IgD-negative memory B cell (primary cell): ENCODE measurements around the gene TMEM131. TPM values are rescaled to one million over a fixed set of nuclear protein-coding genes. Genes with fewer than 3 reads are reported as not detected.
A peak's percentile ranks its signal among the peaks of the same experiment; 100 is the strongest.
"Not testable (repeated sequence)": the region's sequence is repeated elsewhere in the genome, so short reads cannot be mapped to it uniquely, and the experiment has no call there.

ENCODE experiments used
- H3K27ac Mint-ChIP-seq, 3 donors: one replicate each; pipeline ENCODE4 v1.8.0; 2020 to 2022; ENCODE audit warnings: mild to moderate bottlenecking in 3 of 3, mixed read lengths in 3 of 3, moderate library complexity in 1 of 3
- H3K27me3 Mint-ChIP-seq: one replicate; pipeline ENCODE4 v1.8.0; 2021; ENCODE audit warnings: mixed read lengths
- H3K36me3 Mint-ChIP-seq: one replicate; pipeline ENCODE4 v1.8.0; 2020; ENCODE audit warnings: mild to moderate bottlenecking, mixed read lengths
- H3K4me1 Mint-ChIP-seq, 3 donors: one replicate each; pipeline ENCODE4 v1.8.0; 2020 to 2022; ENCODE audit warnings: mixed read lengths in 3 of 3, mild to moderate bottlenecking in 1 of 3
- H3K4me3 Mint-ChIP-seq, 4 donors: one replicate each; pipeline ENCODE4 v1.8.0; 2020 to 2022; ENCODE audit warnings: mild to moderate bottlenecking in 4 of 4, mixed read lengths in 4 of 4, moderate library complexity in 3 of 4
- H3K9me3 Mint-ChIP-seq, 3 donors: one replicate each; pipeline ENCODE4 v1.8.0; 2020 to 2021; ENCODE audit warnings: mixed read lengths in 3 of 3, mild to moderate bottlenecking in 1 of 3
- polyA plus RNA-seq: library from polyadenylated mRNA; unstranded; fragments of 300-500 nt; fragmentation: Illumina TruSeq; gene quantifications from one replicate; pipeline ENCODE4 v1.2.3, GENCODE V29; 2021

Gene TMEM131
- polyA plus RNA-seq, 1 donor from 2014 or later: 24.9 TPM

- Mint-ChIP-seq H3K36me3 (no peaks in the 10 kb centered on the region), H3K27me3 (no peaks in the 10 kb centered on the region), H3K4me1 (peaks cover 29 to 37% (median 36%) of the 10 kb centered on the region in 3 donors), H3K9me3 (no peaks in the 10 kb centered on the region), H3K4me3 (peak overlapping the region in 1 of 4 donors; percentile 62), H3K27ac (peak overlapping the region in 1 of 3 donors; percentile 66)
Measured at GRCh38 chr2:98028931-98029717, 33.4 kb upstream of the TMEM131 start.

GRCh38 chr2:98028101-98028561, 32.4 kb upstream of the TMEM131 start:
- H3K4me3 Mint-ChIP-seq: peak overlapping the region; percentile 72 to 85 (median 80)
- no peaks in the 10 kb centered on the region for H3K27me3 Mint-ChIP-seq
- H3K36me3 Mint-ChIP-seq: no peaks in the 10 kb centered on the region
- H3K9me3 Mint-ChIP-seq: no peaks in the 10 kb centered on the region
- H3K27ac Mint-ChIP-seq: peak overlapping the region; percentile 66 to 90 (median 84)
- H3K4me1 Mint-ChIP-seq: peaks cover 27 to 36% (median 33%) of the 10 kb centered on the region in 3 donors

- Mint-ChIP-seq H3K4me1 (peaks cover 29 to 38% (median 36%) of the 10 kb centered on the region in 3 donors), H3K9me3 (peaks cover 0 to 1% (median 0%) of the 10 kb centered on the region in 3 donors), H3K27me3 (no peaks in the 10 kb centered on the region), H3K36me3 (no peaks in the 10 kb centered on the region), H3K27ac (peak overlapping the region; percentile 66 to 90 (median 84)), H3K4me3 (peak overlapping the region; percentile 72 to 85 (median 80))
Measured at GRCh38 chr2:98027538-98027937, 31.8 kb upstream of the TMEM131 start.

DNA sequence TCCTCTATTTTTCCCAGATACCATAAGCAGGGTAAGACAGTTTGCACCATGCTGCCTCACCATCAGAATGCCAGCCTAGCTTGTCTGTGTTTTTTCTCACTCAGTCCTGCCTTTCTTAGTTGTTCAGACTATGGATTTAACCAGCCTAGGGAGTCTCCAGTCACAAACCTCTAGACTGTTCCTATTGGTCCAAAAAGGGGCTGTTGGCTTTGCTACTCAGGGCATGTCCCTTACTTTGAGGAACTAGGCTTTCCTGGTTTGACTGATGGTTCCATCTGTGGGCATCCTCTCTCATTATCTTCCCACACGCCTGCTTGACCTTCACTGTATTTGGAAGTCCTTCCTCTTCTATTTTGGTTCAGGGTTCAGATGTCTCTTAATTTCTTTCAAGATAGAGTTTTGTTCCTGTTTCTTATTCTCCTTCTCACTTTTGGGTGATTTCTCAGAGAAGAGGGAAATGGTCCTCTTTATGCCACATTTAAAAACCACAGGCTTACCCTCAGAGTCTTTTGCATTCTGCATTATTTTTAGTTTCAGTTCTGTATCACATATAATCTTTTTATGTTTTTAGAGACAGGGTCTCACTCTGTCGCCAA, 31.3 kb upstream of the TMEM131 start:
- peak overlapping the region; percentile 72 to 85 (median 80) for H3K4me3 Mint-ChIP-seq
- peak overlapping the region; percentile 66 to 90 (median 84) for H3K27ac Mint-ChIP-seq
- no peaks in the 10 kb centered on the region for H3K27me3 Mint-ChIP-seq
- H3K4me1 Mint-ChIP-seq: peaks cover 30 to 43% (median 41%) of the 10 kb centered on the region in 3 donors
- H3K36me3 Mint-ChIP-seq: no peaks in the 10 kb centered on the region
- peaks cover 0 to 3% (median 0%) of the 10 kb centered on the region in 3 donors for H3K9me3 Mint-ChIP-seq

DNA sequence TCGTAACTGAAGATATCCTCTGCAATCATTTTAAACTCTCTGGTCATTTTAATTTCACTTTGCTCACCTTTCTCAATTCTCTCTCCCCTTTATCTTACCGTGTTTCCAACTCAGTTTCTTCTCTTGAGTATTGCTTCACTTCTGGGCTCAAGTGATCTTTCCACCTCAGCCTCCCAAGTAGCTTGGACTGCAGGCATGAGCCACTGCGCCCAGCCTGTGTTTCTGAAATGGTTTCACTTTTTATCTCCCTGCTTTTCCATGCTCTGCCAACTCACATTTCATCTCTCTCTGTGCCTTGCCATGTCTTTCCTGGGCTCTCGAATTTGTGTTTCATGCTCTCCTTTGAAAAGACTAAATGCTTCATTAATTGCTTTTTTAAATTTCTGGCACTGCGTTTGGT, 30.5 kb upstream of the TMEM131 start:
- H3K27me3 Mint-ChIP-seq: no peaks in the 10 kb centered on the region
- peaks cover 0 to 3% (median 0%) of the 10 kb centered on the region in 3 donors for H3K9me3 Mint-ChIP-seq
- H3K27ac Mint-ChIP-seq: peak overlapping the region; percentile 66 to 90 (median 84)
- no peaks in the 10 kb centered on the region for H3K36me3 Mint-ChIP-seq
- peaks cover 32 to 49% (median 41%) of the 10 kb centered on the region in 3 donors for H3K4me1 Mint-ChIP-seq
- H3K4me3 Mint-ChIP-seq: peak overlapping the region; percentile 72 to 85 (median 80)

- peak overlapping the region; percentile 72 to 85 (median 80) for H3K4me3 Mint-ChIP-seq
- no peaks in the 10 kb centered on the region for H3K36me3 Mint-ChIP-seq
- no peaks in the 10 kb centered on the region for H3K27me3 Mint-ChIP-seq
- H3K27ac Mint-ChIP-seq: peak overlapping the region; percentile 66 to 90 (median 82)
- H3K9me3 Mint-ChIP-seq: peaks cover 0 to 3% (median 0%) of the 10 kb centered on the region in 3 donors
- peaks cover 32 to 54% (median 41%) of the 10 kb centered on the region in 3 donors for H3K4me1 Mint-ChIP-seq
Measured at GRCh38 chr2:98025481-98026037, 29.8 kb upstream of the TMEM131 start.

DNA sequence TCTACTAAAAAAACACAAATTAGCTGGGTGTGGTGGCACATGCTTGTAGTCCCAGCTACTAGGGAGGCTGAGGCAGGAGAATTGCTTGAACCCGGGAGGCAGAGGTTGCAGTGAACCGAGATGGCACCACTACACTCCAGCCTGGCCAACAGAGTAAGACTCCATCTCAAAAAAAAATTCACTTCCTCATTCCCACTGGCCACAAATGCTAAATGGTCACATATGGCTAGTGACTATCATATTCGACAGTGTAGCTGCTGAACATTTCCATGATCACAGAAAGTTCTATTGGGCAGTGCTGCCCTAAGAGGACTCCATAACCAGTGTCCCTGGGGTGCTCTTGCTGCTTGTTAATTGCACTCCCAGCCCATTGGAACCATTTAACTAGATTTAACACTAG, 26.3 kb upstream of the TMEM131 start:
- H3K27me3 Mint-ChIP-seq, H3K36me3 Mint-ChIP-seq, H3K27ac Mint-ChIP-seq, H3K4me3 Mint-ChIP-seq, H3K9me3 Mint-ChIP-seq: not testable (repeated sequence)
- peaks cover 21 to 37% (median 25%) of the 10 kb centered on the region in 3 donors for H3K4me1 Mint-ChIP-seq

- H3K4me3 Mint-ChIP-seq: peak overlapping the region in 1 of 4 donors; percentile 33
- no peaks in the 10 kb centered on the region for H3K36me3 Mint-ChIP-seq
- peaks cover 0 to 3% (median 0%) of the 10 kb centered on the region in 3 donors for H3K9me3 Mint-ChIP-seq
- H3K4me1 Mint-ChIP-seq: peaks cover 18 to 31% (median 18%) of the 10 kb centered on the region in 3 donors
- no peaks in the 10 kb centered on the region for H3K27me3 Mint-ChIP-seq
- H3K27ac Mint-ChIP-seq: no peak overlapping the region
Measured at GRCh38 chr2:98020992-98021713, 25.4 kb upstream of the TMEM131 start.

DNA sequence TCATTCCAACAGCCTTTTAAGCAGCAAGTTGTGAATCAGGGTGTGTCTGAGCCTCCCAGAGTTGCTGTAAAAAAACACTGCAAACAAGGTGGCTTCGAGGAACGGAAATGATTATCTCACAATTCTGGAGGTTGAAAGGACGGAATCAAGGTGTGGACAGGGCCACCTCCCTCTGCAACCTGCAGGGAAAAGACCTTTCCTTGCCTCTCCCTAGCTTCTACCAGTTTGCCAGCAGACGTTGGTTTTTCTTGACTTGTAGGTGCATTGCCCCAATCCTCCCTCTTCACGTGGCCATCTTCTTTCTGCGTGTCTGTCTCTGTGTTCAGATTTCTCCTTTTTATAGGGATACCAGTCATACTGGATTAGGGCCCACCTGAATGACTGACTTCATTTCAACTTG, 24.8 kb upstream of the TMEM131 start:
- H3K36me3 Mint-ChIP-seq: no peaks in the 10 kb centered on the region
- H3K27ac Mint-ChIP-seq: no peak overlapping the region
- H3K4me1 Mint-ChIP-seq: peaks cover 17 to 31% (median 18%) of the 10 kb centered on the region in 3 donors
- H3K9me3 Mint-ChIP-seq: peaks cover 0 to 3% (median 0%) of the 10 kb centered on the region in 3 donors
- H3K4me3 Mint-ChIP-seq: no peak overlapping the region
- H3K27me3 Mint-ChIP-seq: no peaks in the 10 kb centered on the region

GRCh38 chr2:98016908-98017670, 21.3 kb upstream of the TMEM131 start:
- peaks cover 31 to 43% (median 34%) of the 10 kb centered on the region in 3 donors for H3K4me1 Mint-ChIP-seq
- H3K9me3 Mint-ChIP-seq: no peaks in the 10 kb centered on the region
- peaks cover 1% of the 10 kb centered on the region for H3K27me3 Mint-ChIP-seq
- H3K4me3 Mint-ChIP-seq: peak overlapping the region in 1 of 4 donors; percentile 41
- peak overlapping the region in 1 of 3 donors; percentile 67 for H3K27ac Mint-ChIP-seq
- H3K36me3 Mint-ChIP-seq: no peaks in the 10 kb centered on the region

DNA sequence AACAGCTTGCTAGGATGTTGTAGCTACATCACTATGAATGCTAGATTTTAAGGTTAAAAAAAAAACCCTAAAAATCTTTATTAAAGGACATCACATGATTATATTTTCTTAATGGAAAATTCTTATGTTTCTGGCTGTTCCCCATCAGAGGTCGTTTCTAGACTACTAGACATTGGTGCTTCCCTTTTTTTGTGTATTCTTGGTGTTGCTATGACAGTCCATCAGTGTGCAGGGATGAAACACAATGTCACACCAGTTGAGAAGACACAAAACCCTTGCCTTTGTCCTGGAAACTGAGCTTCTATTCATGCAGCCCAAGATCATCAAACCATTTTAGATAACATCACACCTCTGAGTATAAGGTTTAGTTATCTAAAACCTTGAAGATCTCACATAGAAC, 19.9 kb upstream of the TMEM131 start:
- H3K9me3 Mint-ChIP-seq: no peaks in the 10 kb centered on the region
- peaks cover 37 to 43% (median 39%) of the 10 kb centered on the region in 3 donors for H3K4me1 Mint-ChIP-seq
- H3K27me3 Mint-ChIP-seq: peaks cover 1% of the 10 kb centered on the region
- H3K36me3 Mint-ChIP-seq: no peaks in the 10 kb centered on the region
- H3K4me3 Mint-ChIP-seq: peak overlapping the region in 1 of 4 donors; percentile 4
- H3K27ac Mint-ChIP-seq: peak overlapping the region in 2 of 3 donors; percentile 24 to 63

GRCh38 chr2:98014379-98014778, 18.6 kb upstream of the TMEM131 start:
- H3K4me1 Mint-ChIP-seq: peaks cover 50 to 52% (median 51%) of the 10 kb centered on the region in 3 donors
- H3K4me3 Mint-ChIP-seq: peak overlapping the region in 2 of 4 donors; percentile 49 to 91
- peaks cover 3% of the 10 kb centered on the region for H3K27me3 Mint-ChIP-seq
- peak overlapping the region in 2 of 3 donors; percentile 63 to 94 for H3K27ac Mint-ChIP-seq
- no peaks in the 10 kb centered on the region for H3K36me3 Mint-ChIP-seq
- H3K9me3 Mint-ChIP-seq: no peaks in the 10 kb centered on the region

- H3K27me3 Mint-ChIP-seq: peaks cover 3% of the 10 kb centered on the region
- peaks cover 51 to 57% (median 56%) of the 10 kb centered on the region in 3 donors for H3K4me1 Mint-ChIP-seq
Measured at GRCh38 chr2:98013407-98014042, 17.8 kb upstream of the TMEM131 start.

More at GRCh38 chr2:98013407-98014042, 17.8 kb upstream of the TMEM131 start:
- Mint-ChIP-seq H3K36me3 (no peaks in the 10 kb centered on the region), H3K4me3 (peak overlapping the region; percentile 19 to 91 (median 59)), H3K9me3 (no peaks in the 10 kb centered on the region), H3K27ac (peak overlapping the region; percentile 75 to 94 (median 78))
